Spinal cord (tissue), 10 donors: ENCODE data around the gene BMP8B. TPM values are rescaled to one million over a fixed set of nuclear protein-coding genes. Genes with fewer than 3 reads are reported as not detected.
"Not testable (repeated sequence)": the region's sequence is repeated elsewhere in the genome, so short reads cannot be mapped to it uniquely, and the experiment has no call there.

ENCODE experiments used
- DNase-seq, 6 donors: peaks; one replicate each; pipeline versions ENCODE4 v3.0.0 to v3.0.0-alpha.2; 2013 to 2015; ENCODE audit warnings: low spot score in 6 of 6, low read depth in 4 of 6
- H3K27ac ChIP-seq: one replicate; pipeline ENCODE4 v1.5.1; 2013; ENCODE audit warnings: low read depth, low read length, control low read depth
- H3K27me3 ChIP-seq: one replicate; pipeline ENCODE4 v1.6.1; 2013; ENCODE audit warnings: low read length; ENCODE audit not compliant: control insufficient read depth, insufficient read depth
- H3K36me3 ChIP-seq: one replicate; pipeline ENCODE4 v1.6.1; 2013; ENCODE audit warnings: low read length; ENCODE audit not compliant: control insufficient read depth, insufficient read depth
- H3K4me1 ChIP-seq: one replicate; pipeline ENCODE4 v1.6.1; 2013; ENCODE audit warnings: low read length; ENCODE audit not compliant: control insufficient read depth, insufficient read depth
- H3K4me3 ChIP-seq: one replicate; pipeline ENCODE4 v1.5.1; 2013; ENCODE audit warnings: low read depth, low read length, control low read depth
- H3K9me3 ChIP-seq: one replicate; pipeline ENCODE4 v1.6.1; 2013; ENCODE audit warnings: low read length; ENCODE audit not compliant: control insufficient read depth, insufficient read depth
- WGBS: methylation state at CpG from one replicate; pipeline ENCODE4 v1.1.5; 2013; ENCODE audit warnings: missing lambda C conversion rate; ENCODE audit not compliant: insufficient coverage; 5-methylcytosine and 5-hydroxymethylcytosine counted together
- polyA plus RNA-seq, 2 donors: library from polyadenylated mRNA; unstranded; fragments of 120-200 nt; gene quantifications; one replicate each; pipeline ENCODE4 v1.2.1, GENCODE V29; 2013; ENCODE audit not compliant: insufficient read length in 2 of 2
- total RNA-seq, 2 donors: library from RNA; depleted of rRNA in 1 of 2; stranded (reverse); fragments of 120-200 nt in 1 of 2; fragments of >200 nt in 1 of 2; gene quantifications; one replicate each; pipeline versions ENCODE4 v1.2.3 to v1.2.4, GENCODE V29; 2013 to 2014
- donor health status: healthy.

Gene BMP8B
- total and polyA plus RNA-seq, 4 donors, result 7.8 to 19.4 (median 15.6) TPM

- DNase-seq, H3K9me3 ChIP-seq, H3K27me3 ChIP-seq, H3K4me3 ChIP-seq, H3K27ac ChIP-seq, H3K36me3 ChIP-seq, H3K4me1 ChIP-seq: not testable (repeated sequence)
- 90% methylated on average over 2 of the region's 20 CpGs for WGBS
These were observed 12.8 kb downstream of the BMP8B start for GRCh38 chr1:39775676-39776399.

GRCh38 chr1:39775141-39775540 is 13.5 kb downstream of the BMP8B start:
- H3K9me3 ChIP-seq, H3K36me3 ChIP-seq, H3K4me3 ChIP-seq, H3K4me1 ChIP-seq, H3K27ac ChIP-seq, DNase-seq, H3K27me3 ChIP-seq: not testable (repeated sequence)
- WGBS, result 87% methylated on average over 9 of the region's 11 CpGs

- H3K36me3 ChIP-seq, DNase-seq, H3K4me1 ChIP-seq, H3K27me3 ChIP-seq, H3K27ac ChIP-seq, H3K4me3 ChIP-seq, H3K9me3 ChIP-seq: not testable (repeated sequence)
- WGBS, result no CpG with 5 or more reads among the region's 23 CpGs
These were observed 15.2 kb downstream of the BMP8B start for GRCh38 chr1:39773369-39773979.

- H3K9me3 ChIP-seq, DNase-seq, H3K36me3 ChIP-seq, H3K4me3 ChIP-seq, H3K4me1 ChIP-seq, H3K27me3 ChIP-seq, H3K27ac ChIP-seq: not testable (repeated sequence)
- WGBS, result under 1% methylated on average over 23 of the region's 57 CpGs
These were observed 17.6 kb downstream of the BMP8B start, which contains the start of gene OXCT2 for GRCh38 chr1:39771022-39771532. TSS of gene OXCT2 (minus strand) at chr1:39771348. CDS start at chr1:39771255, 93 bp downstream.

GRCh38 chr1:39770100-39771021 is 18.3 kb downstream of the BMP8B start:
- not testable (repeated sequence) for H3K4me1 ChIP-seq, H3K27ac ChIP-seq, H3K36me3 ChIP-seq, H3K4me3 ChIP-seq, H3K27me3 ChIP-seq, H3K9me3 ChIP-seq
- no CpG with 5 or more reads among the region's 71 CpGs for WGBS
- peak in 1 of 6 donors; percentile 69 for DNase-seq

- H3K9me3 ChIP-seq, H3K27me3 ChIP-seq, H3K4me1 ChIP-seq, H3K36me3 ChIP-seq, DNase-seq, H3K4me3 ChIP-seq, H3K27ac ChIP-seq: not testable (repeated sequence)
- no CpG with 5 or more reads among the region's 19 CpGs for WGBS
These were observed 19.2 kb downstream of the BMP8B start for GRCh38 chr1:39769502-39769901.

- H3K27me3 ChIP-seq, result not testable (repeated sequence)
- WGBS, result no CpG with 5 or more reads among the region's 5 CpGs
These were observed 22.2 kb downstream of the BMP8B start for GRCh38 chr1:39766466-39766865.

GRCh38 chr1:39764512-39764911 is 24.2 kb downstream of the BMP8B start:
- H3K27me3 ChIP-seq, H3K9me3 ChIP-seq, H3K4me3 ChIP-seq, DNase-seq, H3K4me1 ChIP-seq, H3K27ac ChIP-seq: not testable (repeated sequence)
- peaks cover 34% of the 10 kb centered on the region for H3K36me3 ChIP-seq
- 58% methylated on average over 4 of the region's 19 CpGs for WGBS

More at GRCh38 chr1:39766466-39766865, 22.2 kb downstream of the BMP8B start:
- not testable (repeated sequence) for DNase-seq, H3K4me1 ChIP-seq, H3K9me3 ChIP-seq, H3K4me3 ChIP-seq, H3K27ac ChIP-seq
- H3K36me3 ChIP-seq, result peaks cover 16% of the 10 kb centered on the region

- not testable (repeated sequence) for DNase-seq, H3K27ac ChIP-seq
These were observed 24.9 kb downstream of the BMP8B start for GRCh38 chr1:39763619-39764374.

More at GRCh38 chr1:39763619-39764374, 24.9 kb downstream of the BMP8B start:
- not testable (repeated sequence) for H3K27me3 ChIP-seq, H3K4me1 ChIP-seq, H3K9me3 ChIP-seq, H3K4me3 ChIP-seq
- WGBS, result 79% methylated on average over 8 of the region's 18 CpGs
- H3K36me3 ChIP-seq, result peaks cover 40% of the 10 kb centered on the region
